Endothelial cell of umbilical vein (primary cell): ENCODE results near the gene SLC4A1AP. TPM values are rescaled to one million over a fixed set of nuclear protein-coding genes. Genes with fewer than 3 reads are reported as not detected.

ENCODE experiments used
- BruUV-seq: library from RNA; stranded (reverse); fragments of 400-500 nt; replicated peaks from 2 replicates; lab custom pipeline; 2021; lab: Mats Ljungman, UMichigan
- CTCF ChIA-PET: fragments of 300-600, 350-600 bp; sonication (Branson Sonifier 250); formaldehyde crosslinking; loops from one replicate; lab custom pipeline; 2021; ENCODE audit warnings: antibody characterized with exemption, inconsistent platforms; lab: Charles Lee
- POLR2A ChIA-PET: fragments of 300-600, 350-600 bp; sonication (Branson Sonifier 250); formaldehyde crosslinking; loops from one replicate; lab custom pipeline; 2021; ENCODE audit warnings: antibody characterized with exemption, inconsistent platforms; lab: Charles Lee
- DNase-seq: peaks from one replicate; pipeline ENCODE4 v3.0.0-alpha.2; 2011; ENCODE audit warnings: low read depth, low spot score
- FAIRE-seq: peaks from 2 replicates; lab custom pipeline; 2011; peaks lifted over from hg19 to GRCh38; lab: Jason Lieb, UNC
- H2AFZ ChIP-seq: 2 replicates; pipeline ENCODE4 v1.6.0; 2012; ENCODE audit warnings: low read depth, low read length, control low read depth, inconsistent platforms
- H3K27ac ChIP-seq: 2 replicates; pipeline ENCODE4 v1.5.1; 2011; ENCODE audit warnings: low read depth, mild to moderate bottlenecking, control low read depth, low read length, moderate library complexity; ENCODE audit not compliant: insufficient read depth
- H3K27me3 ChIP-seq, 2 experiments: 2 replicates each; pipeline versions ENCODE4 v1.6.0 to v1.6.1; 2011; ENCODE audit warnings: low read length in 2 of 2, mixed read lengths in 1 of 2; ENCODE audit not compliant: control insufficient read depth in 2 of 2, insufficient read depth in 2 of 2
- H3K36me3 ChIP-seq, 2 experiments: 2 replicates in 1 of 2; 3 replicates in 1 of 2; pipeline ENCODE4 v1.5.1; 2011; ENCODE audit warnings: low read length in 2 of 2, mild to moderate bottlenecking in 1 of 2, moderate library complexity in 1 of 2; ENCODE audit not compliant: control insufficient read depth in 2 of 2, insufficient read depth in 2 of 2; ENCODE audit errors: extremely low read depth in 1 of 2
- H3K4me1 ChIP-seq: 3 replicates; pipeline ENCODE4 v1.5.1; 2011; ENCODE audit warnings: mild to moderate bottlenecking, low read length; ENCODE audit not compliant: control insufficient read depth, insufficient read depth; ENCODE audit errors: extremely low read depth
- H3K4me2 ChIP-seq: 2 replicates; pipeline ENCODE4 v1.6.1; 2011; ENCODE audit warnings: low read length, control low read depth, mixed read lengths; ENCODE audit not compliant: insufficient read depth
- H3K4me3 ChIP-seq, 3 experiments: fragments of 200-600 bp in 1 of 3; sonication (generic), shearing (Covaris generic) in 1 of 3; replicated peaks in 1 of 3; 2 replicates each; pipeline ENCODE4 v1.5.1; 2011 to 2016; ENCODE audit warnings: control low read depth in 3 of 3, low read length in 3 of 3, mild to moderate bottlenecking in 2 of 3, inconsistent platforms in 1 of 3, low read depth in 1 of 3, moderate library complexity in 1 of 3; ENCODE audit not compliant: insufficient read depth in 1 of 3
- H3K79me2 ChIP-seq: 2 replicates; pipeline ENCODE4 v1.6.0; 2012; ENCODE audit warnings: low read length, inconsistent platforms; ENCODE audit not compliant: control insufficient read depth, insufficient read depth
- H3K9ac ChIP-seq: replicated peaks from 2 replicates; pipeline ENCODE3; 2011; ENCODE audit warnings: low read length, control low read depth; ENCODE audit not compliant: insufficient read depth; ENCODE audit errors: extremely low read depth
- H3K9me1 ChIP-seq: replicated peaks from 3 replicates; pipeline ENCODE4 v1.6.0; 2011; ENCODE audit warnings: mild to moderate bottlenecking, low read length; ENCODE audit not compliant: control insufficient read depth, insufficient read depth; ENCODE audit errors: extremely low read depth
- H3K9me3 ChIP-seq: replicated peaks from 2 replicates; pipeline ENCODE4 v1.5.1; 2012; ENCODE audit warnings: low read length, inconsistent platforms; ENCODE audit not compliant: control insufficient read depth, insufficient read depth
- H4K20me1 ChIP-seq: replicated peaks from 2 replicates; pipeline ENCODE3; 2011; ENCODE audit warnings: mild to moderate bottlenecking, low read length; ENCODE audit not compliant: control insufficient read depth, insufficient read depth; ENCODE audit errors: extremely low read depth
- EZH2 ChIP-seq: IDR thresholded peaks from 2 replicates; pipeline ENCODE4 v1.6.1; 2012; ENCODE audit warnings: borderline replicate concordance, low read depth, mild to moderate bottlenecking, moderate library complexity, low read length, inconsistent platforms; ENCODE audit not compliant: severe bottlenecking
- FOS ChIP-seq: IDR thresholded peaks from 2 replicates; pipeline ENCODE4 v1.6.1; 2011; ENCODE audit warnings: mild to moderate bottlenecking, low read length, moderate library complexity, borderline replicate concordance; ENCODE audit not compliant: insufficient read depth
- GATA2 ChIP-seq: IDR thresholded peaks from 2 replicates; pipeline ENCODE4 v1.7.0; 2011; ENCODE audit warnings: low read depth, mild to moderate bottlenecking, moderate library complexity, mixed read lengths, low read length; ENCODE audit not compliant: insufficient read length, insufficient read depth
- JUN ChIP-seq: IDR thresholded peaks from 2 replicates; pipeline ENCODE4 v1.6.1; 2011; ENCODE audit warnings: borderline replicate concordance, low read depth; ENCODE audit not compliant: insufficient read length, insufficient read depth
- MYC ChIP-seq: IDR thresholded peaks from one replicate; pipeline ENCODE4 v1.6.1; 2011; ENCODE audit warnings: mild to moderate bottlenecking, low read depth, low read length
- POLR2A ChIP-seq: IDR thresholded peaks from 2 replicates; pipeline ENCODE4 v1.6.1; 2012; ENCODE audit warnings: low read depth, mild to moderate bottlenecking, control low read depth, low read length
- POLR2AphosphoS5 ChIP-seq: IDR thresholded peaks from 2 replicates; pipeline ENCODE4 v1.6.1; 2012; ENCODE audit warnings: low read depth, mild to moderate bottlenecking, control low read depth, low read length, moderate library complexity; ENCODE audit not compliant: insufficient read depth
- dilution Hi-C: fragments of 300-500 bp; cut with MboI; formaldehyde crosslinking; loops from one replicate; pipeline ENCODE4 v1.15.0; 2019; ENCODE audit warnings: low sequenced_read_pairs; ENCODE audit not compliant: extremely low pct_ligation_motif_present
- intact Hi-C: fragments of 100-400 bp; cut with micrococcal nuclease; formaldehyde crosslinking; loops from one replicate; pipeline ENCODE4 v1.10.0; 2022
- polyA plus RNA-seq, 4 experiments: library from polyadenylated mRNA; depleted of rRNA in 3 of 4; stranded (reverse) in 3 of 4; unstranded in 1 of 4; fragments of >200 nt; gene quantifications; 2 replicates each; pipeline versions ENCODE4 v1.2.1 to v1.2.3, GENCODE V29; 2011 to 2012; ENCODE audit warnings: missing spikeins in 1 of 4
- total RNA-seq: library from RNA; stranded (reverse); gene quantifications from 2 replicates; pipeline ENCODE4 v1.2.3, GENCODE V29; 2021
- TF ChIP-seq, protein P1 (sequence below), 2 donors: IDR thresholded peaks; 1 replicate in 1 of 2; 2 replicates in 1 of 2; pipeline ENCODE4 v1.5.1; 2011; ENCODE audit warnings: low read length in 2 of 2, mild to moderate bottlenecking in 2 of 2, moderate library complexity in 2 of 2, control low read depth in 1 of 2, inconsistent platforms in 1 of 2, low read depth in 1 of 2; ENCODE audit not compliant: insufficient read depth in 1 of 2; ENCODE audit errors: extremely low read depth in 1 of 2
- TF ChIP-seq, protein P2 (sequence below): IDR thresholded peaks from 2 replicates; pipeline ENCODE4 v1.6.1; 2011; ENCODE audit not compliant: insufficient read depth, insufficient read length

Gene SLC4A1AP
- total and polyA plus RNA-seq, 2 donors (not counting 3 experiments of a cell fraction or from before 2014, with no cell fraction given), result 9.5 to 28.4 TPM

DNA sequence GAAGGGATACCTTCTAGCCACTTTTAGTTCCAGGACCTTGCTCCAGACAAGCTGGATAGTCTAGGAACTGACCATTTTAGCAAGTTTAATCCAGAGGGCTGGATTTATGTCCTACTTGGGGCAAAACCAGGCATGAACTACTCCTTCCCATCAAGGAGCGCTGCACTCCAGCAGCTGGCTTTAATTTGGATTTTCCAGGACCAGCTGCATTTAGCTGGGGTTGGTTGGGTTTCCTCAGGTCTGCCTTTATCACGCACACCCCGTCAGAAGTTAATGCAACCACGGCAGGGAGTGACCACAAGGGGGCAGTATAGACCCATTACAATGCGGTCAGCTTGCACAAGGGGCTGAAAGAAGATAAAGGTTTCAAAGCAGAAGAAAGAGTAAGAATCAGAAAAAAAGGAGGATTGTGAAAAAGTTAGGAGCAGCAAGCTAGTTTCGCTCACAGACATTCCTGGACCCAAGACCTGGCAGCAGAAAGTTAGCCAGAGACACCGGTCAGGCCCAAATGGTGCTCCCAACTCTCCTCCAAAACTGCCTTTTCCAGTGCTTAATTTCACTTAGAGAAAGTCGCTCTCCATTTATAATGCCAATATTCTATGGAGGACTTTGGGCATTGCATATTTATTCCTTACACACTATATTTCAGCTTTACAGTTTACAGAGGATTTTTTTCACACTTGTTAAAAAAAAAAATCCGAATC is 40.1 kb downstream of the SLC4A1AP start:
- intact Hi-C loops (loop anchor here (1.0 to 5.0 kb wide), 6 partner anchors 51 to 863 kb away; no protein-coding TSS in a partner anchor), dilution Hi-C loops (no loop called here)
- POLR2A ChIA-PET, result no interaction called here
- no peaks in the 10 kb centered on the region for H3K36me3 ChIP-seq
- H3K9me3 ChIP-seq, result no peaks in the 10 kb centered on the region
- H3K4me2 ChIP-seq, result no peak overlapping the region
- H3K79me2 ChIP-seq, result no peaks in the 10 kb centered on the region
- no peaks in the 10 kb centered on the region for H3K9me1 ChIP-seq
- no peak overlapping the region for H3K9ac ChIP-seq
- H3K27me3 ChIP-seq, result no peaks in the 10 kb centered on the region
- no peaks in the 10 kb centered on the region for H4K20me1 ChIP-seq
- CTCF ChIA-PET, result interaction anchor here (0.6 to 4.0 kb wide), 40 partner anchors 9 to 1050 kb away, joined by 3 to 40 read pairs (median 5); partner anchors contain the start of genes BABAM2 and RBKS
- peaks cover 17% of the 10 kb centered on the region for H3K4me1 ChIP-seq
- no TSS peak for BruUV-seq
- TF ChIP-seq, protein P1, sequence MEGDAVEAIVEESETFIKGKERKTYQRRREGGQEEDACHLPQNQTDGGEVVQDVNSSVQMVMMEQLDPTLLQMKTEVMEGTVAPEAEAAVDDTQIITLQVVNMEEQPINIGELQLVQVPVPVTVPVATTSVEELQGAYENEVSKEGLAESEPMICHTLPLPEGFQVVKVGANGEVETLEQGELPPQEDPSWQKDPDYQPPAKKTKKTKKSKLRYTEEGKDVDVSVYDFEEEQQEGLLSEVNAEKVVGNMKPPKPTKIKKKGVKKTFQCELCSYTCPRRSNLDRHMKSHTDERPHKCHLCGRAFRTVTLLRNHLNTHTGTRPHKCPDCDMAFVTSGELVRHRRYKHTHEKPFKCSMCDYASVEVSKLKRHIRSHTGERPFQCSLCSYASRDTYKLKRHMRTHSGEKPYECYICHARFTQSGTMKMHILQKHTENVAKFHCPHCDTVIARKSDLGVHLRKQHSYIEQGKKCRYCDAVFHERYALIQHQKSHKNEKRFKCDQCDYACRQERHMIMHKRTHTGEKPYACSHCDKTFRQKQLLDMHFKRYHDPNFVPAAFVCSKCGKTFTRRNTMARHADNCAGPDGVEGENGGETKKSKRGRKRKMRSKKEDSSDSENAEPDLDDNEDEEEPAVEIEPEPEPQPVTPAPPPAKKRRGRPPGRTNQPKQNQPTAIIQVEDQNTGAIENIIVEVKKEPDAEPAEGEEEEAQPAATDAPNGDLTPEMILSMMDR (IDR thresholded peaks at IDR 0.05; ENCODE audit: extremely low read depth in 1 of 2, insufficient read depth in 1 of 2, low read depth in 1 of 2, low read length in 2 of 2), result peak; percentile 82 to 88
- TF ChIP-seq MYC, result no peak
- H3K4me3 ChIP-seq, result no peak overlapping the region
- FAIRE-seq (peak; percentile 91), DNase-seq (peak; percentile 90)
- no peak overlapping the region for H2AFZ ChIP-seq
- H3K27ac ChIP-seq, result no peak overlapping the region

DNA sequence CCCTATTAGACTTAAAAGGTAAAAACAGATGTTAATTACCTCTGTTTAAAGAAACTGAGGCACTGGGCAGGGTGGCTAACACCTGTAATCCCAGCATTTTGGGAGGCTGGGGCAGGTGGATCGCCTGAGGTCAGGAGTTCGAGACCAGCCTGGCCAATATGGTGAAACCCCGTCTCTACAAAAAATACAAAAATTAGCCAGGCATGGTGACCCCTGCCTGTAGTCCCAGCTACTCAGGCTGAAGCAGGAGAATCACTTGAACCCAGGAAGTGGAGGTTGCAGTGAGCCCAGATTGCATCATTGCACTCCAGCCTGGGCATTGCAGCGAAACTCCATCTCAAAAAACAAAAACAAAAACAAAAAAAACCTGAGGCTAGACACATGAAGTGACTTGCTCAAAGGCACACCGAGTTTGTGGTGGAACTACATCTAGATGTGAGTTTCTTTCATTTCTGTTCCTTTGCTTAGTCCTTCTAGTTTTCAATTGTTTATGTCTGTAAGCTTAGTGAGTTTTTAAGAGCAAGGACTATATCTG is 40.7 kb downstream of the SLC4A1AP start:
- Histone ChIP-seq H3K4me1 (peaks cover 17% of the 10 kb centered on the region), H3K79me2 (no peaks in the 10 kb centered on the region), H3K9me3 (no peaks in the 10 kb centered on the region), H3K27me3 (no peaks in the 10 kb centered on the region), H2AFZ (no peak overlapping the region), H3K36me3 (no peaks in the 10 kb centered on the region), H3K9ac (no peak overlapping the region), H3K9me1 (no peaks in the 10 kb centered on the region), H3K4me2 (no peak overlapping the region), H4K20me1 (no peaks in the 10 kb centered on the region), H3K27ac (no peak overlapping the region), H3K4me3 (no peak overlapping the region)
- TF ChIP-seq GATA2, result no peak
- no peak for TF ChIP-seq POLR2A
- TF ChIP-seq, protein P2, sequence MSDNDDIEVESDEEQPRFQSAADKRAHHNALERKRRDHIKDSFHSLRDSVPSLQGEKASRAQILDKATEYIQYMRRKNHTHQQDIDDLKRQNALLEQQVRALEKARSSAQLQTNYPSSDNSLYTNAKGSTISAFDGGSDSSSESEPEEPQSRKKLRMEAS, result no peak
- TF ChIP-seq, protein P1 (IDR thresholded peaks at IDR 0.05; ENCODE audit: extremely low read depth in 1 of 2, insufficient read depth in 1 of 2, low read depth in 1 of 2, low read length in 2 of 2), result no peak
- TF ChIP-seq EZH2, result no peak
- no peak for TF ChIP-seq MYC
- no peak for TF ChIP-seq POLR2AphosphoS5
- no peak for TF ChIP-seq FOS
- no peak for TF ChIP-seq JUN
- ChIA-PET CTCF (interaction anchor here (0.7 to 4.0 kb wide), 32 partner anchors 8 to 1050 kb away, joined by 3 to 40 read pairs (median 6); partner anchors contain the start of genes BABAM2 and RBKS), POLR2A (no interaction called here)
- dilution Hi-C loops, result no loop called here
- intact Hi-C loops, result loop anchor here (2.0 to 5.0 kb wide), 3 partner anchors 250 to 568 kb away; no protein-coding TSS in a partner anchor
- FAIRE-seq (no peak), DNase-seq (no peak)
- no TSS peak for BruUV-seq
